Fibroblast of upper back skin (primary cell): ENCODE measurements around the gene NMRK2.
A peak's percentile ranks its signal among the peaks of the same experiment; 100 is the strongest.
"Not testable (repeated sequence)": the region's sequence is repeated elsewhere in the genome, so short reads cannot be mapped to it uniquely, and the experiment has no call there.

Experiments used
- DNase-seq: peaks from one replicate; pipeline ENCODE4 v3.0.0-alpha.2; 2013

The NMRK2 gene

GRCh38 chr19:3936506-3937442 lies 3.9 kb downstream of the NMRK2 start:
- DNase-seq = no peak

DNA sequence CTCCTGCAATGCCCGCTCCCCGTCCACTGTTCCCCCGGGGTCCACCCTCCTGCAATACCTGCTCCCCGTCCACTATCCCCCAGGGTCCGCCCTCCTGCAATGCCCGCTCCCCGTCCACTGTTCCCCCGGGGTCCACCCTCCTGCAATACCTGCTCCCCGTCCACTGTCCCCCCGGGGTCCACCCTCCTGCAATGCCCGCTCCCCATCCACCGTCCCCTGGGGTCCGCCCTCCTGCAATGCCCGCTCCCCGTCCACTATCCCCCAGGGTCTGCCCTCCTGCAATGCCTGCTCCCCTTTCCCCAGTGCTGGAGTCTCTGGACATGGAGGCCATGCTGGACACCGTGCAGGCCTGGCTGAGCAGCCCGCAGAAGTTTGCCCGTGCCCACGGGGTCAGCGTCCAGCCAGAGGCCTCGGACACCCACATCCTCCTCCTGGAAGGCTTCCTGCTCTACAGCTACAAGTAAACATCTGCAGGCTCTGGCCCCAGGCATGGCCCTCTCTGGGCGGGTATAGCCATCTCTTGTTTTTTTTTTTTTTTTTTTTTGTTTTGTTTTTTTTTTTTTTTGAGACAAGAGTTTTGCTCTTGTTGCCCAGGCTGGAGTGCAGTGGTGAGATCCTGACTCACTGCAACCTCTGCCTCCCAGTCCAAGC lies 5.6 kb downstream of the NMRK2 start:
- DNase-seq = not testable (repeated sequence)

DNA sequence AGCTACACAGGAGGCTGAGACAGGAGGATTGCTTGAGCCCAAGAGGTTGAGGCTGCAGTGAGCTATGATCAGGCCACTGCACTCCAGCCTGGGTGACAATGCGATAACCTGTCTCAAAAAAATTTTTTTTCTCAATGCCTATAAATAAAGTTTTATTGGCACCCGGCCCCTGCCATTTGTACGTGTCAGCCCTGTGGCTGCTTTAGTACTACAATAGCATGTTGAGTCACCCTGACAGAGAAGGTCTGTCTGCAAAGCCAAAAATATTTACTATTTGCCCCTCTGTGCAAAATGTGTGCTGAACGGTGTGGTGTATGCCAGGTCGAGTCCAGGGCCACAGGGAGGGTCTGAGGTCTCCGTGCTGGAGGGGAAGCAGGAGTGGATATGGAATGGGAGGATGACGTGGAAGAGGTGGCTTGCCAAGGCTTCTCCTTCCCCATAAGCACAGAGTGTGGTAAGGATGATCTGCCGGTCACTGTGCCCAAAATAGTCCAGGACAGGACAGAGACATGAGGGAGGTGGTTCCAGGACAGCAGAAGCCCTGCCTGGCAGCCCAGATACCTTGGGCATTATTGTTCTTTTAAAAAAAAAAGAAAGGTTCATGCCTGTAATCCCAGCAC lies 10.0 kb downstream of the NMRK2 start:
- no peak for DNase-seq

GRCh38 chr19:3944018-3944721 lies 11.3 kb downstream of the NMRK2 start:
- no peak for DNase-seq

GRCh38 chr19:3945838-3946237 lies 13.0 kb downstream of the NMRK2 start:
- peak; percentile 18 for DNase-seq

- not testable (repeated sequence) for DNase-seq
These were observed 14.6 kb downstream of the NMRK2 start for GRCh38 chr19:3947316-3947933.

- no peak for DNase-seq
These were observed 16.4 kb downstream of the NMRK2 start for GRCh38 chr19:3949294-3949693.

- no peak for DNase-seq
These were observed 17.4 kb downstream of the NMRK2 start for GRCh38 chr19:3949997-3950859.

DNA sequence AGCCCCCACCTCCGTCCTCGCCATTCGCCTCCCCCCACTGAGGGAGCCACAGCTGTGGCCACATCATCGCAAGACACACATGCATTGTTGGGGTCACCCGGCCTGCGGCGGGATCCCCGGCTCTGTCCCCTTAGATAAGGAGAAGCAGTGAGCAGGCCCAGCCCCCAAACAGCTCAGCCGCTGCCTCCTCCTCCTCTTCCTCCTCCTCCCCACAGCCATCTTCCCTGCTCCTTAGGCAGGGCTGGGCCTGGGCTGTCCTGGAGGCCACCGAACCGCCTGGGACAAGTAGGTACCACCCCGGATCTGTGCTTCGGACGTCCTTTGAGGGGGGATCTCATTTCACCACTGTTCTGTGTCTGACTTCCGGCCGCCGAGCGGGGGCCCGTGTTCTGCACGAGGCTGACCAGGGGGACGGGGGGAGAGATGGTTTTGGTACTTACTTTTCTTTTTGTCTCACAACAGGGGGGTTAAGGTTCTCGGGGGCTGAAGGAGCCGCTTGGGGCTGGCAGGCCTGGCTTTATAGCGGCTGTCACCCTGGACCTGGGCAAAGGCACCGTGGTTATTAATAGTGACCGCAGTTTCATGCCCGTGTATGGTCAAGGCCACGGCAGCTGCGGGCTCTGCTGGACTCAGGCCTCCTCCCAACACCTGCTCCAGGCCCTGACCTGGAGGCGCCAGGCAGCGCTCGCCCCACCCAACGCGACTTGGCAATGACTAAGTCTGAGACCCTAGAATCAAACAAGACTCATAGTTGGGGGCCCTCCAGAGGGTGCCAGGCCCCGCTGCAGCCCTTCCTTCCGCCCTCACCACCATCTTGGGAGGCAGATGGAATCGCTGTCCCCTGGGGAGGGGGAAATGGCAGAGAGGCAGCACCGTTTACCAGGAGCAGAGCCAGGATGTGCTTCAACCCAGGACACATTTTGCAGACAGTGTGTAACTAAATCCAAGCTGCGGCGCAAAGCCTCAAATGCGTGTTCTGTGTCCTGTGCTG lies 18.3 kb downstream of the NMRK2 start:
- DNase-seq = no peak

DNA sequence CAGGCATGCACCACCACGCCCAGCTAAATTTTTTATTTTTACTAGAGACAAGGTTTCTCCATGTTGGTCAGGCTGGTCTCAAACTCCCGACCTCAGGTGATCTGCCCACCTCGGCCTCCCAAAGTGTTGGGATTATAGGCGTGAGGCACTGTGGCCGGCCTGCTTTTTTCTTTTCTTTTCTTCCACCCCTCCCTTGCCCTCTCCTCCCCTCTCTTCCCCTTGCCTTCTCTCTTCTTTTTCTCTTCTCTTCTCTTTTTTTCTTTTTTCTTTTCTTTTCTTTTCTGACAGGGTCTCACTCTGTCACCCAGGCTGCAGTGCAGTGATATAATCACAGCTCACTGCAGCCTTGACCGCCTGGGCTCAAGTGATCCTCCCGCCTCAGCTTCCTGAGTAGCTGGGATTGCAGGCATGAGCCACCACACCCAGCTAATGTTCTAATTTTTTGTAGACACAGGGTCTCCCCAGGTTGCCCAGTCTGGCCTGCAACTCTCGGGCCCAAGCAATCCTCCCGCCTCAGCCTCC lies 19.9 kb downstream of the NMRK2 start:
- not testable (repeated sequence) for DNase-seq

GRCh38 chr19:3954107-3954506 lies 21.2 kb downstream of the NMRK2 start:
- no peak for DNase-seq

GRCh38 chr19:3955276-3955675 lies 22.4 kb downstream of the NMRK2 start:
- not testable (repeated sequence) for DNase-seq

GRCh38 chr19:3955688-3956087 lies 22.8 kb downstream of the NMRK2 start:
- no peak for DNase-seq

DNA sequence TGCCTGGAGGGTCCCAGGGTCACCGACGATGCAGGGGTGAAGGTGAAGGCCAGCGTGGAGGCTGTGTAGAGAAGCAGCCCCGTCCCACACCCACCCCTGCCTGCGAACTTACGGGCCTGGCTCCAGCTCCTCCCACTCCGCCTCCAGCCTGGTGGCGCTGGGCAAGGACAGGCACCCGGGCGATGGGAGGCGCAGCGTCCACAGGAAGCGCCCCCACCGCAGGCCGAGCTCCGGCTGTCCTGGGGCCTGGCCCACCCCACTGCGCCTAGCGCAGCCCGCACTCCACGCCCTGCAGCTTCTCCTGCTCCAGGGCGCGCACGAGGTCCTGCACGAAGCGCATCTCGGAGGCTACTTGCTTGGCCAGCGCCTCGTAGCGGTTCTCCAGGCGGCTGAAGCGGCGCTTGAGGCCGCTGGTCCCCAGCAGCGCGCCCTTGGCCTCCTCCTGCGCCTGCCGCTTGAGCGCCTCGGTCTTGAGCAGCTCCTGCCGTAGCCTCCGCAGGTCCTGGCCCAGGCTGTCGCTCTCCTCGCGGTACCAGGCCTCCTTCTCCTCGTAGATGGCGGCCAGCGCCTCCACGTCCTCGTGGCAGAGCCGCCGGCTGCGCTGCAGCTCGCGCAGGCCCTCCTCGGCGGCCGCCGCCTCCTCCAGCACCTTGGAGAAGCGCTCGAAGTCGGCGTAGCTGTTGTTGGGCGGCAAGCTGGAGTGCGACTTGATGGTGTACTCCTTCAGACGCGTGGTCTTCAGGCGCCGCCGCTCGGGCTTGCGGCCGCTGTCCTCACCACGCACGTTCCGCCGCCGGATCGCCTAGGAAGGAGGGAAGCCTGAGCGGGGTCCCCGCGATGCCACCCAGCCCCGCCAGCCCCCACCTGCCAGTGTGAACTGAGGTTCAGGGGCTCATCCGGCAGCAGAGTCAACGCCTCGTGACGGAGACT lies 26.2 kb downstream of the NMRK2 start:
- DNase-seq = no peak

- DNase-seq = no peak
These were observed 26.9 kb downstream of the NMRK2 start for GRCh38 chr19:3959766-3960131.

DNA sequence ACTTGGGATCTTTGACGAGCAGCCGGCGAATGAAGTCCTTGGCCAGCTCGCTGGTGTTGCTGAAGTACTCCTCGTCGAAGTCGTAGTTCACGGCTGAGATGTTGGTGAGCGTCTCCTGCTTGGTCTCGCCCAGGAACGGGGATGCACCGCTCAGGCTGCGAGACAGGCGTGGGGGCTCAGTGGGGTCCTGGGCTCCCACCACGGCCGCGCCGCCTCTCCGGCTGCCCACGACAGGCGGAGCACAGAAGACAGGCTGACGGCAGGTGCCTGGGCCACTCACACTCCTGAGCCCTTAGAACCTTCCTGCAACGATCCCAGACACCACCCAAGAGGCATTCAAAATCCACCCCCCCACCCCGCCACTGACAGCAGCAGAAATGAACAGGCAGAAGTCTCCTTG lies 28.1 kb downstream of the NMRK2 start:
- DNase-seq = no peak

GRCh38 chr19:3963458-3964255 lies 30.8 kb downstream of the NMRK2 start:
- DNase-seq = no peak
